HL-60 (cell line): ENCODE data around the gene TANC1.

Experiments
- CTCF ChIP-seq: IDR thresholded peaks from one replicate; pipeline ENCODE4 v1.5.1; 2011; ENCODE audit warnings: low read length, control low read depth, inconsistent platforms; ENCODE audit not compliant: insufficient read depth
- POLR2AphosphoS5 ChIP-seq: IDR thresholded peaks from 2 replicates; pipeline ENCODE4 v1.6.1; 2012; ENCODE audit warnings: low read depth

- TF ChIP-seq CTCF (no peak), POLR2AphosphoS5 (no peak)
Observed at GRCh38 chr2:159043710-159044109, 75.3 kb downstream of the TANC1 start.
